Endothelial cell of umbilical vein (primary cell): Measurements from ENCODE around the gene RAD51B. TPM values are rescaled to one million over a fixed set of nuclear protein-coding genes. Genes with fewer than 3 reads are reported as not detected.

Experiments used
- BruUV-seq: library from RNA; stranded (reverse); fragments of 400-500 nt; replicated peaks from 2 replicates; lab custom pipeline; 2021; lab: Mats Ljungman, UMichigan
- CTCF ChIA-PET: fragments of 300-600, 350-600 bp; sonication (Branson Sonifier 250); formaldehyde crosslinking; loops from one replicate; lab custom pipeline; 2021; ENCODE audit warnings: antibody characterized with exemption, inconsistent platforms; lab: Charles Lee
- POLR2A ChIA-PET: fragments of 300-600, 350-600 bp; sonication (Branson Sonifier 250); formaldehyde crosslinking; loops from one replicate; lab custom pipeline; 2021; ENCODE audit warnings: antibody characterized with exemption, inconsistent platforms; lab: Charles Lee
- DNase-seq: peaks from one replicate; pipeline ENCODE4 v3.0.0-alpha.2; 2011; ENCODE audit warnings: low read depth, low spot score
- FAIRE-seq: peaks from 2 replicates; lab custom pipeline; 2011; peaks lifted over from hg19 to GRCh38; lab: Jason Lieb, UNC
- H2AFZ ChIP-seq: 2 replicates; pipeline ENCODE4 v1.6.0; 2012; ENCODE audit warnings: low read depth, low read length, control low read depth, inconsistent platforms
- H3K27ac ChIP-seq: 2 replicates; pipeline ENCODE4 v1.5.1; 2011; ENCODE audit warnings: low read depth, mild to moderate bottlenecking, control low read depth, low read length, moderate library complexity; ENCODE audit not compliant: insufficient read depth
- H3K27me3 ChIP-seq, 2 experiments: 2 replicates each; pipeline versions ENCODE4 v1.6.0 to v1.6.1; 2011; ENCODE audit warnings: low read length in 2 of 2, mixed read lengths in 1 of 2; ENCODE audit not compliant: control insufficient read depth in 2 of 2, insufficient read depth in 2 of 2
- H3K36me3 ChIP-seq, 2 experiments: 2 replicates in 1 of 2; 3 replicates in 1 of 2; pipeline ENCODE4 v1.5.1; 2011; ENCODE audit warnings: low read length in 2 of 2, mild to moderate bottlenecking in 1 of 2, moderate library complexity in 1 of 2; ENCODE audit not compliant: control insufficient read depth in 2 of 2, insufficient read depth in 2 of 2; ENCODE audit errors: extremely low read depth in 1 of 2
- H3K4me1 ChIP-seq: 3 replicates; pipeline ENCODE4 v1.5.1; 2011; ENCODE audit warnings: mild to moderate bottlenecking, low read length; ENCODE audit not compliant: control insufficient read depth, insufficient read depth; ENCODE audit errors: extremely low read depth
- H3K4me2 ChIP-seq: 2 replicates; pipeline ENCODE4 v1.6.1; 2011; ENCODE audit warnings: low read length, control low read depth, mixed read lengths; ENCODE audit not compliant: insufficient read depth
- H3K4me3 ChIP-seq, 3 experiments: fragments of 200-600 bp in 1 of 3; sonication (generic), shearing (Covaris generic) in 1 of 3; replicated peaks in 1 of 3; 2 replicates each; pipeline ENCODE4 v1.5.1; 2011 to 2016; ENCODE audit warnings: control low read depth in 3 of 3, low read length in 3 of 3, mild to moderate bottlenecking in 2 of 3, inconsistent platforms in 1 of 3, low read depth in 1 of 3, moderate library complexity in 1 of 3; ENCODE audit not compliant: insufficient read depth in 1 of 3
- H3K79me2 ChIP-seq: 2 replicates; pipeline ENCODE4 v1.6.0; 2012; ENCODE audit warnings: low read length, inconsistent platforms; ENCODE audit not compliant: control insufficient read depth, insufficient read depth
- H3K9ac ChIP-seq: replicated peaks from 2 replicates; pipeline ENCODE3; 2011; ENCODE audit warnings: low read length, control low read depth; ENCODE audit not compliant: insufficient read depth; ENCODE audit errors: extremely low read depth
- H3K9me1 ChIP-seq: replicated peaks from 3 replicates; pipeline ENCODE4 v1.6.0; 2011; ENCODE audit warnings: mild to moderate bottlenecking, low read length; ENCODE audit not compliant: control insufficient read depth, insufficient read depth; ENCODE audit errors: extremely low read depth
- H3K9me3 ChIP-seq: replicated peaks from 2 replicates; pipeline ENCODE4 v1.5.1; 2012; ENCODE audit warnings: low read length, inconsistent platforms; ENCODE audit not compliant: control insufficient read depth, insufficient read depth
- H4K20me1 ChIP-seq: replicated peaks from 2 replicates; pipeline ENCODE3; 2011; ENCODE audit warnings: mild to moderate bottlenecking, low read length; ENCODE audit not compliant: control insufficient read depth, insufficient read depth; ENCODE audit errors: extremely low read depth
- EZH2 ChIP-seq: IDR thresholded peaks from 2 replicates; pipeline ENCODE4 v1.6.1; 2012; ENCODE audit warnings: borderline replicate concordance, low read depth, mild to moderate bottlenecking, moderate library complexity, low read length, inconsistent platforms; ENCODE audit not compliant: severe bottlenecking
- FOS ChIP-seq: IDR thresholded peaks from 2 replicates; pipeline ENCODE4 v1.6.1; 2011; ENCODE audit warnings: mild to moderate bottlenecking, low read length, moderate library complexity, borderline replicate concordance; ENCODE audit not compliant: insufficient read depth
- GATA2 ChIP-seq: IDR thresholded peaks from 2 replicates; pipeline ENCODE4 v1.7.0; 2011; ENCODE audit warnings: low read depth, mild to moderate bottlenecking, moderate library complexity, mixed read lengths, low read length; ENCODE audit not compliant: insufficient read length, insufficient read depth
- JUN ChIP-seq: IDR thresholded peaks from 2 replicates; pipeline ENCODE4 v1.6.1; 2011; ENCODE audit warnings: borderline replicate concordance, low read depth; ENCODE audit not compliant: insufficient read length, insufficient read depth
- MYC ChIP-seq: IDR thresholded peaks from one replicate; pipeline ENCODE4 v1.6.1; 2011; ENCODE audit warnings: mild to moderate bottlenecking, low read depth, low read length
- POLR2A ChIP-seq: IDR thresholded peaks from 2 replicates; pipeline ENCODE4 v1.6.1; 2012; ENCODE audit warnings: low read depth, mild to moderate bottlenecking, control low read depth, low read length
- POLR2AphosphoS5 ChIP-seq: IDR thresholded peaks from 2 replicates; pipeline ENCODE4 v1.6.1; 2012; ENCODE audit warnings: low read depth, mild to moderate bottlenecking, control low read depth, low read length, moderate library complexity; ENCODE audit not compliant: insufficient read depth
- dilution Hi-C: fragments of 300-500 bp; cut with MboI; formaldehyde crosslinking; loops from one replicate; pipeline ENCODE4 v1.15.0; 2019; ENCODE audit warnings: low sequenced_read_pairs; ENCODE audit not compliant: extremely low pct_ligation_motif_present
- intact Hi-C: fragments of 100-400 bp; cut with micrococcal nuclease; formaldehyde crosslinking; loops from one replicate; pipeline ENCODE4 v1.10.0; 2022
- polyA plus RNA-seq, 4 experiments: library from polyadenylated mRNA; depleted of rRNA in 3 of 4; stranded (reverse) in 3 of 4; unstranded in 1 of 4; fragments of >200 nt; gene quantifications; 2 replicates each; pipeline versions ENCODE4 v1.2.1 to v1.2.3, GENCODE V29; 2011 to 2012; ENCODE audit warnings: missing spikeins in 1 of 4
- total RNA-seq: library from RNA; stranded (reverse); gene quantifications from 2 replicates; pipeline ENCODE4 v1.2.3, GENCODE V29; 2021
- TF ChIP-seq, protein P1 (sequence below): IDR thresholded peaks from 2 replicates; pipeline ENCODE4 v1.6.1; 2011; ENCODE audit not compliant: insufficient read depth, insufficient read length
- TF ChIP-seq, protein P2 (sequence below), 2 donors: IDR thresholded peaks; 1 replicate in 1 of 2; 2 replicates in 1 of 2; pipeline ENCODE4 v1.5.1; 2011; ENCODE audit warnings: low read length in 2 of 2, mild to moderate bottlenecking in 2 of 2, moderate library complexity in 2 of 2, control low read depth in 1 of 2, inconsistent platforms in 1 of 2, low read depth in 1 of 2; ENCODE audit not compliant: insufficient read depth in 1 of 2; ENCODE audit errors: extremely low read depth in 1 of 2

Gene RAD51B
- total and polyA plus RNA-seq, 2 donors (not counting 3 experiments of a cell fraction or from before 2014, with no cell fraction given): 3.9 to 19.0 TPM

DNA sequence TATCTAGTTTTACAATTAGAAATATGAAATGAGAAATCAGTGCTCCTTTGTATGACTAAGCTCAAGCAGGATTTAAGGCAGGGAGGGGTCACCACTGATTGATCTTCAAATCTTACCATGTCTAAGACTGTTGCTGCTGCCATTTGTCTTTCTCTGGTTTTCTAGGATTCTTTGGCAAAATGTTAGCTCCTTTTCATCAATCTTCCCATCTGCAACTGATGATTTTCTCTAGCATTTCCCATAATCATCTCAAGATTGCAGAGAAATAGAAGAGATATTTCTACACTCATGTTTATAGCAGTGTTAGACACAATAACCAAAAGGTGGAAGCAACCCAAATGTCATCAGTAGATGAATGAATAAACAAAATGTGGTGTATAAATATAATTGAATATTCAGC is 175.0 kb downstream of the RAD51B start:
- no TSS peak for BruUV-seq
- Histone ChIP-seq H3K4me1 (no peaks in the 10 kb centered on the region), H3K27ac (no peak overlapping the region), H3K36me3 (no peaks in the 10 kb centered on the region), H4K20me1 (no peaks in the 10 kb centered on the region), H3K9ac (no peak overlapping the region), H3K9me3 (no peaks in the 10 kb centered on the region), H3K4me3 (no peak overlapping the region), H3K9me1 (no peaks in the 10 kb centered on the region), H3K4me2 (no peak overlapping the region), H3K79me2 (no peaks in the 10 kb centered on the region), H3K27me3 (no peaks in the 10 kb centered on the region), H2AFZ (no peak overlapping the region)
- no peak for DNase-seq
- dilution Hi-C loops (no loop called here), intact Hi-C loops (no loop called here)
- TF ChIP-seq FOS: no peak
- TF ChIP-seq JUN: no peak
- TF ChIP-seq, protein P1, sequence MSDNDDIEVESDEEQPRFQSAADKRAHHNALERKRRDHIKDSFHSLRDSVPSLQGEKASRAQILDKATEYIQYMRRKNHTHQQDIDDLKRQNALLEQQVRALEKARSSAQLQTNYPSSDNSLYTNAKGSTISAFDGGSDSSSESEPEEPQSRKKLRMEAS: no peak
- no peak for TF ChIP-seq EZH2
- no peak for TF ChIP-seq MYC
- TF ChIP-seq, protein P2, sequence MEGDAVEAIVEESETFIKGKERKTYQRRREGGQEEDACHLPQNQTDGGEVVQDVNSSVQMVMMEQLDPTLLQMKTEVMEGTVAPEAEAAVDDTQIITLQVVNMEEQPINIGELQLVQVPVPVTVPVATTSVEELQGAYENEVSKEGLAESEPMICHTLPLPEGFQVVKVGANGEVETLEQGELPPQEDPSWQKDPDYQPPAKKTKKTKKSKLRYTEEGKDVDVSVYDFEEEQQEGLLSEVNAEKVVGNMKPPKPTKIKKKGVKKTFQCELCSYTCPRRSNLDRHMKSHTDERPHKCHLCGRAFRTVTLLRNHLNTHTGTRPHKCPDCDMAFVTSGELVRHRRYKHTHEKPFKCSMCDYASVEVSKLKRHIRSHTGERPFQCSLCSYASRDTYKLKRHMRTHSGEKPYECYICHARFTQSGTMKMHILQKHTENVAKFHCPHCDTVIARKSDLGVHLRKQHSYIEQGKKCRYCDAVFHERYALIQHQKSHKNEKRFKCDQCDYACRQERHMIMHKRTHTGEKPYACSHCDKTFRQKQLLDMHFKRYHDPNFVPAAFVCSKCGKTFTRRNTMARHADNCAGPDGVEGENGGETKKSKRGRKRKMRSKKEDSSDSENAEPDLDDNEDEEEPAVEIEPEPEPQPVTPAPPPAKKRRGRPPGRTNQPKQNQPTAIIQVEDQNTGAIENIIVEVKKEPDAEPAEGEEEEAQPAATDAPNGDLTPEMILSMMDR (IDR thresholded peaks at IDR 0.05; ENCODE audit: extremely low read depth in 1 of 2, insufficient read depth in 1 of 2, low read depth in 1 of 2, low read length in 2 of 2): no peak
- no peak for TF ChIP-seq POLR2A
- no peak for TF ChIP-seq POLR2AphosphoS5
- no peak for TF ChIP-seq GATA2
- no peak for FAIRE-seq
- POLR2A ChIA-PET: no interaction called here
- CTCF ChIA-PET: no interaction called here
